GM12865 (cell line): ENCODE measurements around the gene RPL22.
A peak's percentile ranks its signal among the peaks of the same experiment; 100 is the strongest.

Experiments used
- DNase-seq: peaks from one replicate; pipeline ENCODE4 v3.0.0; 2010; ENCODE audit warnings: low read depth
- H3K4me3 ChIP-seq: 2 replicates; pipeline ENCODE4 v1.5.1; 2011; ENCODE audit warnings: mild to moderate bottlenecking, low read depth, low read length, control low read depth
- TF ChIP-seq, protein P1 (sequence below): IDR thresholded peaks from 2 replicates; pipeline ENCODE4 v1.5.1; 2011; ENCODE audit warnings: low read length, control low read depth, low read depth, inconsistent platforms; ENCODE audit not compliant: insufficient read depth; ENCODE audit errors: missing control alignments

Gene RPL22

DNA sequence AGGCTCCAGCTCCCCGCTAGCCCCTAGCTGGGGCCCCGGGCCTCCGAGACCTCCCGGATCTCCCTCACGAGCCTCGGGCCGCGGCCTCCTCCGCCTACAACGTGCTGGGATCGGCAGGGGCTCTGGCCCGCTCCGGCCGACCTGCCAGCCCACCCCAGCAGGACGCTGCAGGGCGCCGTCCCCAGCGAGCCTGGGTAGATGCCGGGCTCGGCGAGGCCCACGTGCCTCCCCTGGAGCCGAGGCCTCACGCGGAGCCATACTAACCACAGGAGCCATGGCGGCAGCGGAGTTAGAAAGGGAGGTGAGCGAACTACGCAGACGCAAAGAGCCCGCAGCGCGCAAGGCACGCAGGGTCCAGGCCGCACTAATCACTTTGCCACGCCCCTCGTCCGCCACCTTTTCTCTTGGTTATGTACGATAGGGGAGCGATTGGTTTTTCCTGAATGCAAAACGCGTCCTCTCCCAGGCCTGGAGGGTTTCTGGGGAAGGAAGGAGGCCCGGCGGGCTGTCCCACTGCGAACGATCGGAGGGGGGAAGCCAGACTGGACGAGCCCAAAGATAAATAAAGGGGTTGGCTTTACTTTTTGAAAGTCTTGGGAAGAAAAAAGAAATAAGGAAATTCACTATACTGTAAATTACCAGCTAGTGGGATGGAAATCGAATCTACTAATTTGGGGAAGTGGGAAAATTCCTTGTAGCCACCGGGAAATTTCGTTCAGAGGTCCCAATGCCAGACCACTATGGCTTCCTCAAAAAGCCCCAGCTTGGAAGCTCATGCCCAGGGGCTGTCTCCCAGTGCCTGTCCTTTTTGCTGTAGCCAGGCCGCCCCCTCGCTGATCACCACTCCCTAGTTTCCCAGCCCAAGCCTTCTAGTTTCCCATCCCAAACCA is at the start of gene RPL22:
TSS of gene RPL22 (minus strand) at position 298 of the 890 bp plus-strand sequence. CDS start at position 276, 22 bp downstream.
- DNase-seq: peak; percentile 99
- peak within 1 kb of the TSS; percentile 81 for H3K4me3 ChIP-seq

DNA sequence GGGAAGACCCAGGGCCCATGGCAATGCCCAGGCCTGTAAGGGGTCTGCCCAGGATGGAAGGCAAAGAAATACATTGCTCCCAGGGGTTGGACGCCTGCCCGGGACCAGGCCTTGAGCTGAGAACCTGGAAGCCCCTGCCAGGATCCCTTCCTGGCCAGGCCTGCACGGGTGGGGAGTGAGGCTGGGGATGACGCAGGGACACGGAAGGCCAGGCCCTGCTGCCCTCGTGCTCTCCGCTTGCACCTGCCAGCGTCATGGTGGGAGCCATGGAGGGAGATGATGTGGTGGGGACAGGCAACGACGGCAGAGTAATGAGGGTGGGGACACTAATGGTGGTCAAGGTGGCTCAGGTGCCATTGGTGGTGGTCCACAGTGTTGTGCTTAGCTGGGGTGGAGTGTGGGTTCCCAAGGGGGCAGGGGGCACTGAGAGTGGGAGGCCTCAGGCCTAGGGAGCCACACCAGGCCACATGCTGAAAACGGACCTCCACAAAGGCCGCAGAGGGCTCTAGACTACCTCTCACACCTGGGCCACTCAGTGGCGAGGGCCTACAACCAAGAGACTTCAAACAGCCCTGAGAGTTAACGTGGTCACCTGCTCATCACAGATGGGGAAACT is 48.9 kb upstream of the RPL22 start:
- H3K4me3 ChIP-seq: no peak overlapping the region

More for the DNA sequence above, at the start of gene RPL22:
- TF ChIP-seq, protein P1, sequence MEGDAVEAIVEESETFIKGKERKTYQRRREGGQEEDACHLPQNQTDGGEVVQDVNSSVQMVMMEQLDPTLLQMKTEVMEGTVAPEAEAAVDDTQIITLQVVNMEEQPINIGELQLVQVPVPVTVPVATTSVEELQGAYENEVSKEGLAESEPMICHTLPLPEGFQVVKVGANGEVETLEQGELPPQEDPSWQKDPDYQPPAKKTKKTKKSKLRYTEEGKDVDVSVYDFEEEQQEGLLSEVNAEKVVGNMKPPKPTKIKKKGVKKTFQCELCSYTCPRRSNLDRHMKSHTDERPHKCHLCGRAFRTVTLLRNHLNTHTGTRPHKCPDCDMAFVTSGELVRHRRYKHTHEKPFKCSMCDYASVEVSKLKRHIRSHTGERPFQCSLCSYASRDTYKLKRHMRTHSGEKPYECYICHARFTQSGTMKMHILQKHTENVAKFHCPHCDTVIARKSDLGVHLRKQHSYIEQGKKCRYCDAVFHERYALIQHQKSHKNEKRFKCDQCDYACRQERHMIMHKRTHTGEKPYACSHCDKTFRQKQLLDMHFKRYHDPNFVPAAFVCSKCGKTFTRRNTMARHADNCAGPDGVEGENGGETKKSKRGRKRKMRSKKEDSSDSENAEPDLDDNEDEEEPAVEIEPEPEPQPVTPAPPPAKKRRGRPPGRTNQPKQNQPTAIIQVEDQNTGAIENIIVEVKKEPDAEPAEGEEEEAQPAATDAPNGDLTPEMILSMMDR: no peak

DNA sequence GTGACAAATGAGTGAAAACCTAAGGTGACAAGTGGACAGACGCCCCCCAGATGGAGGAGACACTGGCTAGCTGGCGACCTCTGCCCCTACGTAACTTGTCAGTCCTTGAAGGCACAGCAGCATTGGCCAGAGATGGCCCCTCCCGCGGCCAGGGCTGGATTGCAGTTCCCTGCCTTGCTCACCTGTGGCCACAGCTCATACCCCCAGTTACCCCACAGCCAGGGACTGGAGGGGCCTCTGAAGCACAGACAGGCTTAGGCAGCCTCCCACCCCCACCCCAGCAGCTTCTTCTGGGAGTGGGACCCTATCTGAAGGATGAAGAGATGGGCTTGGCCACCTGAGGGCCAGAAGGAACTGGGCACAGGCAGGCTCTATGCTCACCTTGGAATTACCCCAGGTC is 48.3 kb upstream of the RPL22 start:
- H3K4me3 ChIP-seq: no peak overlapping the region
- TF ChIP-seq, protein P1: no peak
- DNase-seq: no peak

More for the DNA sequence above, 48.9 kb upstream of the RPL22 start:
- DNase-seq: no peak
- TF ChIP-seq, protein P1: no peak

DNA sequence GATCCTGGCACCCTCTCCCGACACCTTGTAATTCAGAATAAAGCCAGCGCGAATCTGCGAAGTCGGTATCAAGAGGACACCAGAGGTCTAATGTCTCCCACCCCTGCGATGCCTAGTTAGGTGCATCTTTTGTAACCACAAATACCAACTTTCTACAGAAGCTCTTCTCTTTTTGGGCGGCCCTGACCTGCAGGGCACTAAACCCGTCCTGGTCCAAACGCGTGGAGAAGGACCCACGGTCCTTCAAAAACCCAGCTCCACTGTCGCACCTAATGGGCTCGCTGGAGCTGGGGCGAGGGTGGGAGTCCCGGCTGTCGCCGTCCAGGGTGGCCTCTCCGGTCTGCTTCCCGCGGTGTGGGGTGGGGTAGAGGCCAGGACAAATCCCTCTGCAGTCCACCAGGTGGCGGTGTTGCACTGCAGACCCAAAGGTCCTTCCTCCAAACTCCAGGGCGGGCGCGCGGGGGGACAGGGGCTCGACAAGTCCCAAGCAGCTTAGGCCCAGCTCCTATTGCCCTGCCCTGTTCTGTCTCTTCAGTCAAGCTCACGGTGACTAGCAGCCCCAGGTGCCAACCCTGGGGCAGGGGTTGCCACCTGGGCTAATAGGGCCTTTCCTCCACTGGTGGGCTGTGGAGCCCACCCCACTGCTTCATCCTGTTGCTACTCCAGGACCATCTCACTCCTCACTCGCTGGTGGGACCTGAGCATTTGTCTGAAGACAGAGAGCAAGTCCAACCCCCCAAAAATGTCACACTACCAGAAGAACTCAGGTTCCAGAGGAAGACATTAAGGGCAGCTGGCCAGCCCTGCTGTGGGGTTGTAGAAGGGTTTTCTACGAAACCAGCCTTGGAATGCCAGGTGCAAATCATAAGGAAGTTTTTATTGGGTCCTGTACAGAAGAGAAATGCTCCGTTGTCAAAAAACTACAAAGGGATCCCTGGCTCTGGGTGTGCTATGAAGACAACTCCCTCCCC is 47.4 kb upstream of the RPL22 start:
- no peak overlapping the region for H3K4me3 ChIP-seq
- DNase-seq: peak; percentile 85
- TF ChIP-seq, protein P1: peak; percentile 93

DNA sequence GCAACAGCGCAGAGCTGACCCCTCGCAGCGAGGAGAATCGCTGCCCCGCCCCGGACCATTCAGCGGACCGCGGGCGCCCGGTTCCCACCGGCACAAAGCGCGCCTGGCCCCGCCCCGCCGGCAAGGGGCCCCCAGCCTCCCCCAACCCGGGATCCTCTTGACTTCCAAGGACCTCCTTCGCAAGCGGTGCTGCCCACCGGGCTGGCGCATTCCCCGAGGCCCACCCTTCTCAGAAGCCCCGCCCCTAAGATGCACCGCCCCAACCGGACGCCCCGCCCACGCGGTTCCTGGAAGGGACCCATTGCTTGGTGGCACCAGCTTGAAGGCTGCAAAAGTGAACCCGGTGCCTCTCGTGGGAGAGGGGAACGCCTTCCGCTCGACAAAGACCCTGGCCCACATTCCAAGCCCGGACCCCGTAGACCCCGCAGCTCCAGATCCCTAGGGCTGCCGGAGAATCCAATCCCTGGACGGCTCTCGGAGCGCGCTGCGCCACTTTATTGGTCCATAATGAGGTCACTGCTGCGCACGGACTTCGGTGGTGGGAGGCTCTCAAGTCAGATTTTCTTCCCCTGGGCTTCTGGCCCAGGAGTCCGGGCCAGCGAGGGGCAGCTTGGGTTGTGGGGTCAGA is 46.6 kb upstream of the RPL22 start:
- TF ChIP-seq, protein P1: no peak
- peak; percentile 63 for DNase-seq
- H3K4me3 ChIP-seq: peak overlapping the region; percentile 37

DNA sequence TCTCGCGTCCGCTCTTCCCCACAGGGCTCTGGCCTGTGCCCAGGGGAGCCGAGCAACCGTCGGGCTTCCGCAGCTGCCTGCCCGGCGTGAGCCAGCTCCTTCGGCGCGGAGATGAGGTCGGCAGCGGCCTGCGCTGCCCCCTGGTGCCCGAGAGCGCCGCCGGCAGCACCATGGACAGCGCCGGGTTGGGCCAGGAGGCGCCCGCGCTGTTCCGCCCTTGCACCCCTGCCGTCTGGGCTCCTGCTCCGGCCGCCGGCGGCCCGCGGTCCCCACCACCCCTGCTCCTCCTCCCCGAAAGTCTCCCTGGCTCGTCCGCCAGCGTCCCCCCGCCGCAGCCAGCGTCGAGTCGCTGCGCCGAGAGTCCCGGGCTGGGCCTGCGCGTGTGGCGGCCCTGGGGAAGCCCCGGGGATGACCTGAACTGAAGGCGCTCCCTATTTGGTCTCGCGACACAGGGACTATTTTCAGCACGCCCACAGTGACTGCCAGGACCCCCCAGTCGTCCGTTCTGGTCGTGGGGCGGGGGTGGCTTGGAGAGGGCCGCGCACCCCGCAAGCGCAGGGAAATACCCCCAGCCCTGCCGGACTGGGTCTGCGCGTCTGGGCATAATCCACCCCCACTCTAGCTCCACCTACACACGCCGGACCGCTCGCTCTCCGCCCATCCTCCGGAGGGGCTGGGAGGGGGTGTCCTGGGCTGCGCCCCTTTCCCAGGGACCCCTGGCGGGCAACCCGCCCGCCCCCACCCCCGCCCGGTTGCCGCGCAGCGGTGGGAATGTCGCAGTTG is 45.9 kb upstream of the RPL22 start:
- DNase-seq: peak; percentile 87
- TF ChIP-seq, protein P1: peak; percentile 92
- peak overlapping the region; percentile 37 for H3K4me3 ChIP-seq
